DMS79 treated with DMSO at 0.1 percent for 48 hours (cell line): ENCODE results near the gene WDR31.

Source experiments
- DNase-seq: peaks from one replicate; lab custom pipeline; 2025; lab: John Stamatoyannopoulos, UW

WDR31 gene

GRCh38 chr9:113331780-113332179 is 8.3 kb downstream of the WDR31 start:
- no peak for DNase-seq

- no peak for DNase-seq
Measured at GRCh38 chr9:113328045-113328782, 11.9 kb downstream of the WDR31 start.

GRCh38 chr9:113326230-113326629 is 13.8 kb downstream of the WDR31 start:
- DNase-seq, result no peak

- DNase-seq, result no peak
Measured at GRCh38 chr9:113322671-113323070, 17.4 kb downstream of the WDR31 start.

GRCh38 chr9:113320051-113320450 is 20.0 kb downstream of the WDR31 start:
- DNase-seq, result no peak

- DNase-seq, result no peak
Measured at GRCh38 chr9:113319054-113319453, 21.0 kb downstream of the WDR31 start.

- no peak for DNase-seq
Measured at GRCh38 chr9:113317777-113318176, 22.3 kb downstream of the WDR31 start.

- DNase-seq, result no peak
Measured at GRCh38 chr9:113316030-113316429, 24.0 kb downstream of the WDR31 start.

- DNase-seq, result no peak
Measured at GRCh38 chr9:113315231-113315630, 24.8 kb downstream of the WDR31 start.

GRCh38 chr9:113313261-113313660 is 26.8 kb downstream of the WDR31 start:
- no peak for DNase-seq

GRCh38 chr9:113311961-113312360 is 28.1 kb downstream of the WDR31 start:
- no peak for DNase-seq

GRCh38 chr9:113310538-113310937 is 29.5 kb downstream of the WDR31 start:
- no peak for DNase-seq

- DNase-seq, result peak; percentile 53
Measured at GRCh38 chr9:113309204-113309813, 30.8 kb downstream of the WDR31 start.

- DNase-seq, result no peak
Measured at GRCh38 chr9:113307396-113307975, 32.6 kb downstream of the WDR31 start.

- no peak for DNase-seq
Measured at GRCh38 chr9:113306566-113306965, 33.5 kb downstream of the WDR31 start.

GRCh38 chr9:113302792-113303418 is 37.2 kb downstream of the WDR31 start, which contains the start of gene RNF183:
Gene RNF183 (minus strand): TSS chr9:113303376. CDS start chr9:113298184, 5,192 bp downstream.
- DNase-seq, result no peak

GRCh38 chr9:113301548-113301947 is 38.5 kb downstream of the WDR31 start:
- no peak for DNase-seq

- peak; percentile 94 for DNase-seq
Measured at GRCh38 chr9:113299800-113300292, 40.2 kb downstream of the WDR31 start.

GRCh38 chr9:113298924-113299770 is 40.9 kb downstream of the WDR31 start:
- DNase-seq, result peak; percentile 98

- DNase-seq, result no peak
Measured at GRCh38 chr9:113298311-113298710, 41.8 kb downstream of the WDR31 start.

GRCh38 chr9:113296796-113297558 is 43.1 kb downstream of the WDR31 start:
- peak; percentile 16 for DNase-seq
